Hematopoietic multipotent progenitor cell treated with erythropoietin and hydrocortisone succinate and interleukin-3 and kit ligand, for 4 days (in vitro differentiated cells): ENCODE data around the gene HOXB4.

Experiments used
- DNase-seq: peaks from one replicate; pipeline ENCODE4 v3.0.0-alpha.2; 2015

HOXB4 gene

DNA sequence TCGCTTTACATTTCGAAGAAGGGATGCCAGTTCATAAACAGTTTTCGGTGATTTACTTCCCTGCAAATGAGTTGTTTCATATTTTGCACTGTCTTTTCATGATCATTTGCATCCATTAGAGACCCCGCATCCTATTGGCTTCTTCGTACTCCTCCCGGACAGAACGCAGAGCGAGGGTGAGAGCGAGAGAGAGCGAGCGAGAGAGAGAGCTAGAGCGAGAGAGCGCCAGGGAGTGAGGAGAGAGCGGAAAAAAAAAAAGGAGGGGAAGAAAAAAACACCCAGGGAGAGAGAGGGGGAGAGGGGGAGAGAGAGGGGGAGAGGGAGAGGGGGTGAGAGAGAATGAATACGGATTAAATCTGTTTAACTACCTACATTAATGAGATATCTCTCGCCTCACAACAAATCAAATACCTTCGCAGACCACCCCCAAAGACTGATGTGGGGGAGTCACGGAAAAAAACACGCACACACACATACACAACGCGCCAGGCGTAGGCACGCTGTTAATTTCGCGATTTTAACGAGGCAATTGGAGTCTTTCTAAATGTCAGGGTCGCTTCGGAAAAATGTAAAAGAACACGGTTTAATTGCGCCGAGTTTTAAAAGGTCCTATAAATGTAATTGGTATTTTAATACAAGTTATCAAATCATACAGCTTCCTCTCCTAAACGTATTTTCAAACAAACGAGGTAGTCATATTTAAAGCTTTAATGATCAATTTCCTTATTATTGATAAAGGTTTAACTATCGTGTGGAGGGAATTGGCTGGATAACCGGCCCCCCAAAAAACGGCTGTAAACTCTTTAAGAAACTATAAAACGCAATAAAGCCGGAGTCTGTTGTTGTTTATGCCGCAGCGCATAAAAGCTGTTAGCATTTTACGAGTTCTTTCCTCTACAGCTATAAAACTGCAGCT, 37.2 kb upstream of the HOXB4 start, which contains the start of gene HOXB8:
HOXB8 (minus strand) TSS at position 246 of the 916 bp plus-strand sequence. CDS start 588 bp downstream, outside the sequence.
- no peak for DNase-seq

- DNase-seq, result peak; percentile 54
Observed at GRCh38 chr17:48613862-48614694, 35.9 kb upstream of the HOXB4 start.

- peak; percentile 70 for DNase-seq
Observed at GRCh38 chr17:48612854-48613691, 34.9 kb upstream of the HOXB4 start.

DNA sequence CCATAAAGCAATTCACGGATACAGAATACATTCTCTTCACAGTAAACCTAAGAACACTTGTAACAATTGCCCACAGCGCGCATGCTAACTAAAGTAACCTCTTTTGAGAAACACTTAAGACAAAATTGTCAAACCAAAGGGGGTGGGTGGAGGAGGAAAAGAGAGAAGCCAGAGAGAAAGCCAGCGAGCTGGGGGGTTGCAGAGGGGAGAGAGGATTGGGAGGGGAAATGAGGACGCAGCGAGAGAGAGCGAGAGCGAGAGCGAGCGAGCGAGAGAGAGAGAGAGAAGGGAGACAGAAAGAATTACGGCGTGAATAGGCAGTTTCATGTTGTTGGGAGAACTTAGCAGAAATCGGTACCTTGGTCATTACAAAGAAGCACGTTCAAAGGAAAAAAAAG, 34.3 kb upstream of the HOXB4 start:
- no peak for DNase-seq

- no peak for DNase-seq
Observed at GRCh38 chr17:48611681-48612455, 33.7 kb upstream of the HOXB4 start.

- DNase-seq, result no peak
Observed at GRCh38 chr17:48611213-48611612, 33.1 kb upstream of the HOXB4 start.

- DNase-seq, result peak; percentile 64
Observed at GRCh38 chr17:48610282-48611211, 32.4 kb upstream of the HOXB4 start, which contains the start of gene HOXB7. Gene HOXB7, minus strand, starts transcription at chr17:48611017. Its CDS starts 99 bp downstream, at chr17:48610918.

- no peak for DNase-seq
Observed at GRCh38 chr17:48609759-48610281, 31.7 kb upstream of the HOXB4 start.

DNA sequence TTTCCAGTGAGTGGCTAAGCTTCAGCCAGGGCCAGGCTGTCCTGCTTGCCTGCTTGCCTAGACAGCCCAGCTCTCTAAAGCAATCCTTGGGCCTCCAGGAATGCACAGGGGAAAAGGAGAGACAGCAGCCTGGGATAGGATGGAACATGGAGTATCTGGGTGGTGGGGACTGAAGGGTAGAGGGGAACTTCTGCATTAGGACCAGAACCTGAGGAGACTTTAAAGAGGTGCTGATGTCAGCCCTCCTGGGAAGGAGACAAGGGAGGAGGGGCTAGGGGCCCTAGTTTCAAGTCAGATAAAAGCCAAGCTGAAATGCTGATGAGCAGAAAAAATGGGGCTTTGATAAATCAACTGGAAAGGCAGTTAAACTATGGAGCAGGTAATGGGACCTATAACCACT, 30.9 kb upstream of the HOXB4 start:
- DNase-seq, result no peak

- DNase-seq, result no peak
Observed at GRCh38 chr17:48608494-48608834, 30.3 kb upstream of the HOXB4 start.

DNA sequence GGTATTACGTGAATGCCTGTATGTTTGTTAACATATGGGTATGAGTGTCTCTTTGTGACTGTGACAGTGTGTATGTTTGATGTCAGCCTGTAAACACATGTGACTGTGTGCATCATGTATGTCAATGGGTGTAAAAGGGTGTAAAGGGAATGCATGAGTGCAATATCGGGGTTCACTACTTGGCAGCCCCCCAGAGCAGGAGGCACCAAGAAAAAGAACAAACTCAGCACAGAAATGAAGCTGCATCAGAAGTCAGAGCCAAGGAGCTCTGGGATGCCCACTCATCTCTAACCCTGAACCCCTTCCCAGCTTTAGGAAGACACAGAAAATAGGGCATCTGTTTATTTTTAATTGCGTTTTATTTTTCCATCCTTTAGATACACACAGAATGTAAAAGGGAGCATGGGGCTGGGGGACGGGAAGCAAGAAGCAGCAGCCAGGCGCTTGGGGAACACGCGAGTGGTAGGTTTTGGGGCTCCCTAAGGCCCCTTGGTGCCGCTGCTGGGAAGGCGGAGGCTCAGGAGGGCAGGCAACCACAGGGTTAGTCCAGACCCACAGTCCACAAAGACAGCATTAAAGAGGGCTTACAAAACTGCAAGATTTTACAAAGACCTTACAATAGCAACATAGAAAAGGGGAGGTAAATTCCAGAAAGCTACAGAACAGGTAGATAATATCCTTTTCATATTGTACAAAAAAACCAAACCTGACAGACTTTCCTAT, 28.9 kb upstream of the HOXB4 start:
- no peak for DNase-seq

DNA sequence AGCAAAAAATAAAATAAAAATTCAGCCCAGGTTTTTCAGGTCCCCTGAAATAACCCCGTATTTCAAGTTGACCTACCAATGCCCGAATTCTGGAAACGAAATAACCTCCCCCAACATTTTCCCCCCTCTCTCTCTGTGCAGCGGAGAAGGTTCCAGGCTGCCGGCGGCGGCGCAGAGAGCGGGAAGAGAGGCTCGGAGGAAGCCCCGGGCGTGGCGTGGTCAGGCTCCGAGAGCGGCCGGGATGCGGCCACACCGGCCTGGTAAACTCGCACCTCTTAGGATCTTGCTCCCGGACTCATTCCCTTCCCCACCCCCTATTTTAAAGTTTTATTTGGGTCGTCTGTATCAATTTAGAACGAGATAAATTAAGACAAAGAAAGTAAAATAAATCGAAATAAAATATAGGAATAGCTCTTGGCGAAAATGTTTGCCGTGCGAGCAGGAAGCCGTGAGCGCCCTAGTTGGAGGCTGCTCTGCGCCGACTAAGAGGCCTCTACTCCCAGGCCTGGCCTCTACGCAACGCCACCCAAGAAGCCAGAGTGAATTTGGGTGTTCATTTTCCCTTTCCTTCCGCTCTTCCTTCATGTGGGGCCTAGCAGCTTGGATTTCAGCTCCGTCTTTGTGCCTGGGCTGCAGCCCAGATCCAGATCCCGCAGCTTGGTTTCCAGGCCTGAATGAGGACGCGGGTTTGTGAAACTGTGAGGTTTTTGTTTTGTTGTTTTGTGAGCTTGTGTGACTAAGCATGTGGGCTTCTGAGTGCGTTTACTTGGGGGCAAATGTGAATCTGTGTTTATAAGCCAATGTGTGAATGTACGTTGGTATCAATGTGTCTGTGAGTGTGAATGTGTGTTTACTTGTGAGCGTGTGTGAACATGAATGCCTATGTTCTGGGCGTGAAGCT, 28.1 kb upstream of the HOXB4 start:
- DNase-seq, result no peak

DNA sequence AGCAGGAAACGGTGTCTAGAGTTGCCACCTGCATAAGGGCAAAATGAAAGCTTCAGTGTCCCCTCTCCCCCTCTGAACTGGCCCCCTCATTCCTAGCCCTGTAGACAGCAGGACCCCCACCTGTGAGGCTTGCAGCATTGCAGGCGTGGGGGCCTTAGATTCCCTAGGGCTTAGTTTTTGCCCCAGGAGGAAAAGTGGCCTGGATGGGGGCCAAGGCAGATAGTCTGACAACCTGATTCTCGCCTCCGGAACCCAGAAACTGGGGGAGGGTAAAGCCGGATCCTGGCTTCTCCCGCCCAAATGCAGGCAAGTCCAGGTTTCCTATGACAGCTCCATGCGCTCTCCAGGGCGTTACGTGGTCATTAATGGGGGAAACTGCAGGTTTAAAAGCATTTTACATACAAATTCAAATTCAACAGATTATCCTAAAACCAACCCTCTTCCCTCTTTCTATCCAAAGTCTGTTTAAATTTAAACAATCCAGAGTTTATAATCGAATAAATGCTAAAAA, 27.3 kb upstream of the HOXB4 start:
- DNase-seq, result no peak

GRCh38 chr17:48604770-48605329, 26.7 kb upstream of the HOXB4 start, which contains the start of gene HOXB6:
Gene HOXB6, minus strand, starts transcription at chr17:48604986. Its CDS starts 6,836 bp downstream, at chr17:48598150.
- DNase-seq, result no peak

DNA sequence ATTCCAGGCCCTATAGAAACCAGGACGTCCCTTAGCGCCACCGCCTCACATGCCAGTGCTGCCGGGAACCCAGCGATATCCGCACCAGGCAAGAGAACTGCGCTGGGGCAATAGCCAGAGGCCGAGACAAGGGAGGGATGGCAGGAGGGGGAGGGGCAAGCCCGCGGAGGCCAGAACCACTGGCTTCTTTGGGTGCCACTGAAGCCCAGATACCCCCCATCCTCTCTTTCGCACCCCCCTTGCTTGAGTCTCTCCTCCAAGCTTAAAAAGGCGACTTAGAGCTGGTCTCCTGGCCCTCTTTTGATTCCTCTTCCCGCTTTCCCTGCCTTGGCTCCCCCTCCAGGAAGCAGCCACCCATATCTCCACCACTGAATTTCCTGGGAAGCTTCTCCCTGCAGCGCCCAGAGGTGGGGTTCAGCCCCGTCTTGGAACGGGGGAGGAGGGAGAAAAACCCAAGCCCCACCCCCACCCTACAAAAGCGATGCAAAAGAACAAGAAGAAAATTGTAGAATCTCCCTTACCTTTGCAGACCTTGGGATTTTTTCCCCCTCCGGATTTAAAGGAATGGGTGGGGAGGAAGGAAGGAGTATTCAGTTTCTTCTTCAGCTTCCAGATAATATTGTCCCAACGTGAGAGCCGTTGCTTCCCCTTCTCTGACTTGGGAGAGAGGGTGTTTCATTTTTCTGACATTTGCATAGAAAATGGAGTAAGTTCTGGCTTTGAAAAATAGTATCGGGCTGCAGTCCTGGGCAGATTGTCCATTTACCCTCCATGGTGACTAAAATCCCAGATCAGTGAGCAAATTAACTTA, 26.0 kb upstream of the HOXB4 start:
- no peak for DNase-seq

DNA sequence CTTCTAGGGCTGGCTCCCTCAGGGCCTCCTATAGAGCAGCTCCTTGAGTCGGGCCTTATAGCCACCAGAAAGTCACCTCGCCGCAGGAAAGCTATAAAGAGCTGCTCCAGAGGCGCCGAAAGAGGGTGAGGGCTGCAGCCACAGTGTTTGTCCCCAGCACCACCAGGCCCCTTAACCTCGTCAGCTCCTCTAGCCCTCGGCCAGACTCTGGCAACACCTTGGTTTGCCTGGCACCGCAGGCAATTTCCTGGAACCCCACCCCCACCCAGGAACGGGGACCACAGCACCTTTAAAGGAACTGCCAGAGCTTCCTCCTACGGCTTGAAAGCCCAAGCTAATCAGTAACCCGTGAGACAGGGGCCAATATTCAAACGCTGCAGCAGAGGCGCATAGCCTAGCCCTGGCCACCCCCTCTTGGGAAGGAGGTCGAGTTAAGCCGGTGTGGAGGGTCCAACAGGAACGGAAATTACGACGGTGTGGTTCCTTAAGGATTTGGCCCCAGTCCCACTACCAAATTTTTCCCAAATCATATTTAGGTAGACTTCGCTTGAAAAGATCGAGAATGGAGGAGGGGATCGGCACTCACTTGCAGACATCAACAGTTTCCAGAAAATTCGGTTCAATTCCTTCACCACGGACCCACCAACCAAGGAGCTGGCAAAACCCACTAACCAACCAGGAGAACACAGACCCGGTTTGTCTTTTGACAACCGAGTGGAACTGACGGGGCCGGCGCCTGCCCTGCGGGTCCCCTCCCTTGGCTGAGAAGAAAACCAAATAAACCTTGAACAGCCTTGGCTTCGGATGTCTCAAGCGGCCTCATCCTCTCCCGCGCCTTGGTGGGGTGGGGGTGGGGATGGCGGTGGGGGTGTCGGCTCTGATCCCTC, 23.6 kb upstream of the HOXB4 start:
- DNase-seq, result no peak
